Measurements from ENCODE around the gene BATF.

DNA sequence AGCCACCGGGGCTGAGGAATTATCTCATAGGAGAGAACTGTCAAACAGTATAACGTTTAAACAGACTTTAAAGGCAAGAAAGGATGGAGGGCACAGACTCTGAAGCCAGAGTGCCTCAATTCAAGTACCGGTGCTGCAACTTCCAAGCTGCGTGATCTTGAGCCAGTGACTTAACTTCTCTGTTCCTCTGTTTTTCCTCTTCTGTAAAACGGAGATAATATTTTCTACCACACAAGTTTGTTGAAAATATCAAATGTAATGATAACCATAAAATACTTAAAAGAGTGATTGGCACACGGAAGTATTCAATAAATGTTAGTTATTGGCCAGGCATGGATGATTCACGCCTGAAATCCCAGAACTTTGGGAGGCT lies 18.2 kb downstream of the BATF start:
- TF ChIP-seq, protein P1, sequence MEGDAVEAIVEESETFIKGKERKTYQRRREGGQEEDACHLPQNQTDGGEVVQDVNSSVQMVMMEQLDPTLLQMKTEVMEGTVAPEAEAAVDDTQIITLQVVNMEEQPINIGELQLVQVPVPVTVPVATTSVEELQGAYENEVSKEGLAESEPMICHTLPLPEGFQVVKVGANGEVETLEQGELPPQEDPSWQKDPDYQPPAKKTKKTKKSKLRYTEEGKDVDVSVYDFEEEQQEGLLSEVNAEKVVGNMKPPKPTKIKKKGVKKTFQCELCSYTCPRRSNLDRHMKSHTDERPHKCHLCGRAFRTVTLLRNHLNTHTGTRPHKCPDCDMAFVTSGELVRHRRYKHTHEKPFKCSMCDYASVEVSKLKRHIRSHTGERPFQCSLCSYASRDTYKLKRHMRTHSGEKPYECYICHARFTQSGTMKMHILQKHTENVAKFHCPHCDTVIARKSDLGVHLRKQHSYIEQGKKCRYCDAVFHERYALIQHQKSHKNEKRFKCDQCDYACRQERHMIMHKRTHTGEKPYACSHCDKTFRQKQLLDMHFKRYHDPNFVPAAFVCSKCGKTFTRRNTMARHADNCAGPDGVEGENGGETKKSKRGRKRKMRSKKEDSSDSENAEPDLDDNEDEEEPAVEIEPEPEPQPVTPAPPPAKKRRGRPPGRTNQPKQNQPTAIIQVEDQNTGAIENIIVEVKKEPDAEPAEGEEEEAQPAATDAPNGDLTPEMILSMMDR (IDR thresholded peaks at IDR 0.05): no peak
- TF ChIP-seq ZFX (IDR thresholded peaks at IDR 0.05; ENCODE audit: borderline replicate concordance): no peak

Data from 22Rv1 (cell line).